Astrocyte of the cerebellum (primary cell): ENCODE results near the gene EXD3.
"Not testable (repeated sequence)": the region's sequence is repeated elsewhere in the genome, so short reads cannot be mapped to it uniquely, and the experiment has no call there.

Source experiments
- DNase-seq: peaks from one replicate; pipeline ENCODE4 v3.0.0-alpha.2; 2011; ENCODE audit warnings: low read depth
- H3K4me3 ChIP-seq: 2 replicates; pipeline ENCODE4 v1.5.1; 2011; ENCODE audit warnings: mild to moderate bottlenecking, low read depth, low read length, moderate library complexity
- CTCF ChIP-seq: IDR thresholded peaks from 2 replicates; pipeline ENCODE4 v1.5.1; 2012; ENCODE audit warnings: low read length, low read depth, moderate library complexity, mild to moderate bottlenecking; ENCODE audit errors: missing control alignments
- in situ Hi-C: cut with HindIII; loops from 2 replicates; pipeline ENCODE4 v1.10.0; 2017; ENCODE audit warnings: low sequenced_read_pairs

The EXD3 gene

DNA sequence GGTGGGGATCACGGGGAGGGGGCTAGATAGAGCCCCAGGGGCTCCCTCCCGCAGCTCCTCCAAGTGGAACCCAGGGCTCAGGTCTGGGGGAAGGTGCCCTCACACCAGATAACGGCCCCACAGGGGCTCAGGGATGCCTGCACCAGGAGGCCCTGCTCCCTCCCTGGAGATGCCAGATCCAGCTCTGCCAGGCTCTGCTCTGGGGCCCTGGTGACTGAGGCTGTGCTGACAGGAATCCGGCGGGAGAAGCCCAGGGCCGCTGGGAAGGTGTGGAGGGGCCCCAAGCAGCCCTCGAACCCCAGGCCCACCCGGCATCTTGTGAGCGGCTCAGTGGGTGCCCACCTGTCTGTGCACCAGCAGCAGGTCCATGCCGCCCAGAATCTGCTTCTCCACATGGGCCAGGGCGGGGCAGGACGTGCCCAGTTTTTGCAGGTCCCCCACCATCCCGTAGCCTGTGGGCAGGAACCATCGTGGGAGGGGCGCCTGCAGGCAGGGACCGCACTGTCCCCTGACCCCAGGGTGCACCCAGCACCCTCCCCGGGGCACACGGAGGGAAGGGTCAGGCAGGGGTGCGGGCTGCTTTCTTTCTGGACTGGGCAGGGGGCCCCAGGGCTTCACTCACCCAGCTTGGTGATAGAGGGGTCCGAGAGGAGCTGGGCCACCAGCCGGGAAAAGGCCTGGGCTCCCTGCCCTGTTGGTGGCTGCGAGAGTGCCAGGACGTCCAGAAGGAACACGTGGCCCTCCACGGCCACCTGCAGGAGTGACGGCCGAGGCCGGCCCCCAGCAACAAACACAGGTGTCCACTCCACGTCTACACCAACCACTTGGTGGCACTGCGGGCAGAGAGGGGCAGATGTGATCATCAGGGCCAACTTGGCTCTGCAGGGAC lies 72.0 kb downstream of the EXD3 start:
- no peak for DNase-seq
- H3K4me3 ChIP-seq = no peak overlapping the region
- in situ Hi-C loops = no loop called here
- TF ChIP-seq CTCF = no peak

- no peak overlapping the region for H3K4me3 ChIP-seq
- DNase-seq = no peak
- TF ChIP-seq CTCF = no peak
- in situ Hi-C loops = no loop called here
These were observed 73.4 kb downstream of the EXD3 start for GRCh38 chr9:137349471-137350033.

- no peak for TF ChIP-seq CTCF
- in situ Hi-C loops = no loop called here
- no peak overlapping the region for H3K4me3 ChIP-seq
- no peak for DNase-seq
These were observed 74.0 kb downstream of the EXD3 start for GRCh38 chr9:137348769-137349470.

DNA sequence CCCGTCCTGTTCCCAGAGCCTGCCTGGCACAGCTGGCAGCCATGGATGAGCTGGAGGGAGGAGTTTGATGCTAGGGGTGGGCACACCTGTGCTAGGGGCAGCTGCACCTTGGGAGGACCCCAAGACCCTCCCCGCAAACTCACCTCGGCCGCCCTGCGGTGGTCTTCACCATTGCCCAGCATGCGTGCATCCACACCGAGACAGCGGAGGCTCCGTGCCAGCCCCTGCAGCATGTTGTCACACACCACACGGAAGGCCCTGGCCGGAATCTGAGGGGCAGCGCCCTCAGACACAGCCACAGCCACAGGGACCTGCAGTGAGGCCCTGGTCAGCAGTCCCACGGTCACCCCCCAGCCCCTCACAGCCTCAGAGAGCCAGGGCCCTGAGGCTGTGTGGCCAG lies 75.0 kb downstream of the EXD3 start:
- DNase-seq = no peak
- TF ChIP-seq CTCF = no peak
- H3K4me3 ChIP-seq = no peak overlapping the region
- in situ Hi-C loops = no loop called here

GRCh38 chr9:137342482-137342881 lies 80.5 kb downstream of the EXD3 start:
- in situ Hi-C loops = no loop called here
- no peak for TF ChIP-seq CTCF
- DNase-seq = no peak
- no peak overlapping the region for H3K4me3 ChIP-seq

- TF ChIP-seq CTCF = no peak
- DNase-seq = no peak
- in situ Hi-C loops = no loop called here
- no peak overlapping the region for H3K4me3 ChIP-seq
These were observed 81.7 kb downstream of the EXD3 start for GRCh38 chr9:137341227-137341626.

GRCh38 chr9:137339908-137340462 lies 83.0 kb downstream of the EXD3 start:
- H3K4me3 ChIP-seq, DNase-seq, in situ Hi-C loops: not testable (repeated sequence)
